Measurements from ENCODE around the gene DEPDC4. TPM values are rescaled to one million over a fixed set of nuclear protein-coding genes. Genes with fewer than 3 reads are reported as not detected.
"Not testable (repeated sequence)": the region's sequence is repeated elsewhere in the genome, so short reads cannot be mapped to it uniquely, and the experiment has no call there.

Gene DEPDC4
- total RNA-seq, 1 donor from 2014 or later, result 0.82 TPM

- Mint-ChIP-seq H3K27ac (ENCODE audit: unreplicated experiment) (no peak overlapping the region), H3K36me3 (ENCODE audit: low read depth, unreplicated experiment) (no peaks in the 10 kb centered on the region)
- DNase-seq (ENCODE audit: low spot score), result no peak
Observed at GRCh38 chr12:100234591-100235304, 32.1 kb downstream of the DEPDC4 start.

GRCh38 chr12:100234166-100234565, 32.7 kb downstream of the DEPDC4 start:
- no peak for DNase-seq (ENCODE audit: low spot score)
- Mint-ChIP-seq H3K4me1 (ENCODE audit: unreplicated experiment) (no peaks in the 10 kb centered on the region), H3K9me3 (ENCODE audit: unreplicated experiment) (no peaks in the 10 kb centered on the region), H3K4me3 (ENCODE audit: unreplicated experiment) (no peak overlapping the region), H3K27ac (ENCODE audit: unreplicated experiment) (no peak overlapping the region), H3K36me3 (ENCODE audit: low read depth, unreplicated experiment) (no peaks in the 10 kb centered on the region), H3K27me3 (ENCODE audit: unreplicated experiment) (no peaks in the 10 kb centered on the region)
- TF ChIP-seq CTCF (IDR thresholded peaks at IDR 0.05; ENCODE audit: unreplicated experiment), result no peak

More at GRCh38 chr12:100234591-100235304, 32.1 kb downstream of the DEPDC4 start:
- Mint-ChIP-seq H3K4me3 (ENCODE audit: unreplicated experiment) (no peak overlapping the region), H3K9me3 (ENCODE audit: unreplicated experiment) (no peaks in the 10 kb centered on the region), H3K27me3 (ENCODE audit: unreplicated experiment) (no peaks in the 10 kb centered on the region), H3K4me1 (ENCODE audit: unreplicated experiment) (no peaks in the 10 kb centered on the region)
- peak; percentile 62 for TF ChIP-seq CTCF (IDR thresholded peaks at IDR 0.05; ENCODE audit: unreplicated experiment)

- H3K27ac Mint-ChIP-seq (ENCODE audit: unreplicated experiment); H3K4me3 Mint-ChIP-seq (ENCODE audit: unreplicated experiment); DNase-seq (ENCODE audit: low spot score); H3K36me3 Mint-ChIP-seq (ENCODE audit: low read depth, unreplicated experiment); H3K4me1 Mint-ChIP-seq (ENCODE audit: unreplicated experiment); H3K27me3 Mint-ChIP-seq (ENCODE audit: unreplicated experiment); H3K9me3 Mint-ChIP-seq (ENCODE audit: unreplicated experiment): not testable (repeated sequence)
Observed at GRCh38 chr12:100231873-100232272, 35.0 kb downstream of the DEPDC4 start.

GRCh38 chr12:100229876-100230275, 37.0 kb downstream of the DEPDC4 start:
- Mint-ChIP-seq H3K9me3 (ENCODE audit: unreplicated experiment) (no peaks in the 10 kb centered on the region), H3K36me3 (ENCODE audit: low read depth, unreplicated experiment) (no peaks in the 10 kb centered on the region), H3K4me1 (ENCODE audit: unreplicated experiment) (no peaks in the 10 kb centered on the region), H3K4me3 (ENCODE audit: unreplicated experiment) (no peak overlapping the region), H3K27ac (ENCODE audit: unreplicated experiment) (no peak overlapping the region), H3K27me3 (ENCODE audit: unreplicated experiment) (peaks cover 2% of the 10 kb centered on the region)
- no peak for TF ChIP-seq CTCF (IDR thresholded peaks at IDR 0.05; ENCODE audit: unreplicated experiment)
- no peak for DNase-seq (ENCODE audit: low spot score)

- Mint-ChIP-seq H3K4me3 (ENCODE audit: unreplicated experiment) (no peak overlapping the region), H3K4me1 (ENCODE audit: unreplicated experiment) (no peaks in the 10 kb centered on the region), H3K27me3 (ENCODE audit: unreplicated experiment) (peaks cover 2% of the 10 kb centered on the region), H3K36me3 (ENCODE audit: low read depth, unreplicated experiment) (no peaks in the 10 kb centered on the region), H3K9me3 (ENCODE audit: unreplicated experiment) (no peaks in the 10 kb centered on the region), H3K27ac (ENCODE audit: unreplicated experiment) (no peak overlapping the region)
- DNase-seq (ENCODE audit: low spot score), result no peak
- TF ChIP-seq CTCF (IDR thresholded peaks at IDR 0.05; ENCODE audit: unreplicated experiment), result no peak
Observed at GRCh38 chr12:100229036-100229635, 37.7 kb downstream of the DEPDC4 start.

Data from endothelial cell (in vitro differentiated cells).